ENCODE data around the gene PSPC1. TPM values are rescaled to one million over a fixed set of nuclear protein-coding genes. Genes with fewer than 3 reads are reported as not detected.

Gene PSPC1
- polyA plus RNA-seq, 1 donor, result 49.5 TPM

GRCh38 chr13:19661126-19661525, 121.6 kb downstream of the PSPC1 start:
- H3K4me3 ChIP-seq (ENCODE audit: low read length), result no peak overlapping the region
- DNase-seq, result no peak
- 100% methylated on average over 2 of the region's 2 CpGs for WGBS (ENCODE audit: insufficient coverage, low lambda C conversion rate)
- H3K36me3 ChIP-seq (ENCODE audit: control insufficient read depth, insufficient read depth, low read length), result peaks cover 58% of the 10 kb centered on the region
- no peaks in the 10 kb centered on the region for H3K4me1 ChIP-seq (ENCODE audit: control insufficient read depth, insufficient read depth, low read length)
- no peaks in the 10 kb centered on the region for H3K9me3 ChIP-seq (ENCODE audit: control insufficient read depth, low read depth, low read length)
- H3K27ac ChIP-seq (ENCODE audit: low read length), result no peak overlapping the region
- H3K27me3 ChIP-seq (ENCODE audit: control insufficient read depth, insufficient read depth, low read length), result no peaks in the 10 kb centered on the region

GRCh38 chr13:19658831-19659230, 123.9 kb downstream of the PSPC1 start:
- no peak for DNase-seq
- Histone ChIP-seq H3K36me3 (ENCODE audit: control insufficient read depth, insufficient read depth, low read length) (peaks cover 43% of the 10 kb centered on the region), H3K9me3 (ENCODE audit: control insufficient read depth, low read depth, low read length) (no peaks in the 10 kb centered on the region), H3K4me3 (ENCODE audit: low read length) (no peak overlapping the region), H3K4me1 (ENCODE audit: control insufficient read depth, insufficient read depth, low read length) (no peaks in the 10 kb centered on the region), H3K27me3 (ENCODE audit: control insufficient read depth, insufficient read depth, low read length) (no peaks in the 10 kb centered on the region), H3K27ac (ENCODE audit: low read length) (no peak overlapping the region)

- Histone ChIP-seq H3K4me1 (ENCODE audit: control insufficient read depth, insufficient read depth, low read length) (no peaks in the 10 kb centered on the region), H3K27ac (ENCODE audit: low read length) (no peak overlapping the region), H3K4me3 (ENCODE audit: low read length) (no peak overlapping the region), H3K36me3 (ENCODE audit: control insufficient read depth, insufficient read depth, low read length) (peaks cover 35% of the 10 kb centered on the region), H3K9me3 (ENCODE audit: control insufficient read depth, low read depth, low read length) (no peaks in the 10 kb centered on the region), H3K27me3 (ENCODE audit: control insufficient read depth, insufficient read depth, low read length) (no peaks in the 10 kb centered on the region)
- WGBS (ENCODE audit: insufficient coverage, low lambda C conversion rate), result no CpG with 5 or more reads among the region's 4 CpGs
- DNase-seq, result no peak
These were observed 124.7 kb downstream of the PSPC1 start for GRCh38 chr13:19657872-19658591.

Other genes starting within 250 kb of the PSPC1 start
- 0.06 TPM for gene TPTE2, start 221.4 kb downstream of the PSPC1 start, polyA plus RNA-seq
- gene MPHOSPH8, start 149.3 kb downstream of the PSPC1 start, polyA plus RNA-seq, result 56.3 TPM
- gene ZMYM5, start 80.7 kb upstream of the PSPC1 start, polyA plus RNA-seq, result 20.1 TPM
- 53.4 TPM for gene ZMYM2, start 175.8 kb upstream of the PSPC1 start, polyA plus RNA-seq